Coronary artery (tissue), 2 donors: ENCODE results near the gene DTHD1.
A peak's percentile ranks its signal among the peaks of the same experiment; 100 is the strongest.

Experiments used
- DNase-seq: peaks from one replicate; pipeline ENCODE4 v3.0.0-alpha.2; 2017; ENCODE audit warnings: low spot score
- H3K27ac ChIP-seq, 2 donors: fragments of 200-600 bp; sonication (generic); one replicate each; pipeline ENCODE4 v1.5.1; 2016 to 2019
- H3K4me3 ChIP-seq: fragments of 200-600 bp; sonication (generic); 2 replicates; pipeline ENCODE4 v1.5.1; 2016; ENCODE audit warnings: mild to moderate bottlenecking, moderate library complexity
- TF ChIP-seq, protein P1 (sequence below): fragments of 200-600 bp; sonication (generic); IDR thresholded peaks from one replicate; pipeline ENCODE4 v1.5.1; 2019; ENCODE audit warnings: antibody characterized with exemption

The DTHD1 gene

DNA sequence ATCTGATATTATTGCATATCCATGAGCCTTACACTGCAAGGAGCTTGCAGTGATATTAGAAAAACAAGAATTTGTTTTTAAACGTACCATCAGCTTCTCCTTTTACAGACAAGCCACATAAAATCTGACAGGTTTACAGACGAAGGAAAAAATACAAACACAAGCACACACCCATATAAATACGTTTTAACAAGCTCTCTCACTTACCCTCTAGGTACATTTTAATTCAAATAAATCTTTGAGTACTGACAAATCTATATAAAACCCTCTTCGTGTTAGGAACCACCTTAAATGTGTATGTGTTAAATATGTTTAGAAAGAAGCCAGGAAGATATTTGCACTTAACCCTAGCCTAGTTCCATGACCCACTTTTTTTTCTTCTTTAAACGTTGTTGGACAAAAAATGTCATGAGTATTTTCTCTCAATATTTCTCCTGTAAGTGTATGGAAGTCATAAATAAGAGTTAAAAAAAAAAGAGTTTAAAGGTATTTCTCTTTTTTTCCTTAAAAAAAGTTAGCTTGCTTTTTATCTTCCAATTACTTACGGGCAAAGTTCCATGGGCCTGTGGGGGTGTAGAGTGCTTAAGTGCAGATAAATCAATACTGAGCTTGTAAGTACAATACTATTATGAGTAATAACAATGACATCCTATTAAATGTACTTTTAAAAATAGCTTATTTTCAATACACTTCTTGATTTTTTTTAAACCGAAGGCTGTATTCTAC, 38.6 kb upstream of the DTHD1 start:
- H3K27ac ChIP-seq, result no peak overlapping the region
- H3K4me3 ChIP-seq, result peak overlapping the region; percentile 78
- TF ChIP-seq, protein P1, sequence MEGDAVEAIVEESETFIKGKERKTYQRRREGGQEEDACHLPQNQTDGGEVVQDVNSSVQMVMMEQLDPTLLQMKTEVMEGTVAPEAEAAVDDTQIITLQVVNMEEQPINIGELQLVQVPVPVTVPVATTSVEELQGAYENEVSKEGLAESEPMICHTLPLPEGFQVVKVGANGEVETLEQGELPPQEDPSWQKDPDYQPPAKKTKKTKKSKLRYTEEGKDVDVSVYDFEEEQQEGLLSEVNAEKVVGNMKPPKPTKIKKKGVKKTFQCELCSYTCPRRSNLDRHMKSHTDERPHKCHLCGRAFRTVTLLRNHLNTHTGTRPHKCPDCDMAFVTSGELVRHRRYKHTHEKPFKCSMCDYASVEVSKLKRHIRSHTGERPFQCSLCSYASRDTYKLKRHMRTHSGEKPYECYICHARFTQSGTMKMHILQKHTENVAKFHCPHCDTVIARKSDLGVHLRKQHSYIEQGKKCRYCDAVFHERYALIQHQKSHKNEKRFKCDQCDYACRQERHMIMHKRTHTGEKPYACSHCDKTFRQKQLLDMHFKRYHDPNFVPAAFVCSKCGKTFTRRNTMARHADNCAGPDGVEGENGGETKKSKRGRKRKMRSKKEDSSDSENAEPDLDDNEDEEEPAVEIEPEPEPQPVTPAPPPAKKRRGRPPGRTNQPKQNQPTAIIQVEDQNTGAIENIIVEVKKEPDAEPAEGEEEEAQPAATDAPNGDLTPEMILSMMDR, result no peak
- DNase-seq, result no peak

DNA sequence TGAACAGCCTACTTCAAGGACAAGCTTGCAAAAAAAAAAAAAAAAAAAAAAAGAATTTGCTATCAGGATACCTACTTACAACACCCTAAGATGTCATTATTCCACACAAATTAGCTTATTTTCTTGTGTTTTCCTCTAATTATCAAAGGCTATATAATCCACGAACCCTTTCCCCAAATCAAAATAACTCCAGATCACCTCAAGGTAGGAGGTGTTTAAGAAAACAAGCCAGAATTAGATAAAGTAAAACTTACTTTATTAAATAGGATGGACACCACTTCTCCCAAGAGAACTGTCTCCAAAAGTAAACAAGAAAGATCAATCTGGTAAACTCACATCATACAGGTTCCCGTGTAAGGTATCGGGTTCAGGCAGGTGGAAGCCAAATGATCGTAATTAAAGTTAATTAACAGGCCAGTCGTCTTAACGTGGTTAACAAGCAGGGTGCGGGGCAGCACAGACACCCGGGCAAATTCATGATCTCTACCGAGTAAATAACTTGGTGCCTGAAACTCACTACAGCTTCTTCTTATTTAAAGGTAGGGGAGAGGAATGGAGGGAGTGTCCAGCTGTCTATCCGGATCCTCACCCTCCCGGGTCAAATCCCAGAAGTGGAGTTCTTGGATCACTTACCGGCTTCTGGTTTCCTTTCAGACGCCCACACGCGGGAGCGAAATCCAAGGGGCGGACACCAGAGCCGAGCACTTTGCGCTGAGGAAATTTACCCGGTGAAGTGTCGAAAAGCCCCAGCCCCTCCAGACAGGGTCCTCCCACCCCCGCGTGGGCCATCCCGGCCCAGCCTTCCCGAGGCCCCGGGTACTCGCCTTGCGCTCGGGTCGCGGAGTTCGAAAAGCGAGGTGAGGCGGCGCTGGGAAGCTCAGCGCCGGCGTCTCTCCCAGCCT, 37.8 kb upstream of the DTHD1 start:
- Histone ChIP-seq H3K27ac (peak overlapping the region; percentile 60 to 83), H3K4me3 (peak overlapping the region; percentile 78)
- TF ChIP-seq, protein P1, result no peak
- no peak for DNase-seq

DNA sequence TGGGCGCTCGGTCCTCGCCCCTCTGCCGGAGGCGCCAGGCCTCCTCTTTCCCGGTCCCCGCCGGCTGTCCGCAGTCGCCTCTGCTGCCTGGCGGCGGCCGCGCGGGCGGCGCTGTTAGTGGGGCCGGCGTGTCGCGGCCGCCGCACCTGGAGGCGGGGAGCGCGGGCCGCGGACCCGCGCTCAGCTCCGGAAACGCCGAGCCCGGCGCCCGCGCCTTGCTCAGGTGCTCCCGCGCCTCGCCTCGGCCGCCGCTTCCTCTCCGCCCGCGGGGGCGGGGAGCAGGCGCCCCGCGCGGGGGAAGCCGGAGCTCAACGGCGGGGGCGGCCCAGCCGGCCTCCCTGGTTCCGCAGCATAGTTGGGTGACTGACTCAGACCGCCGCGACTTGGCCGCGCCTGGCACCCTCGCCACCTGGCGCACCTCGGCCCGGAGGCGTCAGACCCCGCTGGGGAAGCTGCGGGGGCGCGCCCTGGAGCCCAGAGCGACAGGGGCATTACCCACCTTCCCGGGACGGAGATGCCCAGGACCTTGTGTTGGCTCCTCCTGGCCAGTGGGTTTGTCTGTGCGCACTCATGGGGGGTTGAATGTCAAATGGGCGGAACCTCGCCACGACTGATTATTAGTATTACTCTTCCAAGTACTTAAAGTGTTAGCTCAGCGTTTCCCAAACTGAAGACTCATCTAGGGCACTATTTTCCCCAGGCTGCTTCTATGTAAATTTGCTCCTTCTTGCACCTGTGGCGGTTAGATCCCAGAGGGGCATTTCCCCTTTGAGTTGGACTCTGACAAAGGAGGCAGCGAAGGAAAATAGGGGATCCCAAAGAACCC, 36.9 kb upstream of the DTHD1 start, which contains the start of gene ARAP2:
ARAP2 (minus strand) TSS at position 258 of the 826 bp plus-strand sequence. CDS start 15,028 bp downstream, outside the sequence.
- no peak for DNase-seq
- H3K4me3 ChIP-seq, result peak within 1 kb of the TSS; percentile 78
- TF ChIP-seq, protein P1, result no peak
- H3K27ac ChIP-seq, result peak within 1 kb of the TSS; percentile 60 to 83

DNA sequence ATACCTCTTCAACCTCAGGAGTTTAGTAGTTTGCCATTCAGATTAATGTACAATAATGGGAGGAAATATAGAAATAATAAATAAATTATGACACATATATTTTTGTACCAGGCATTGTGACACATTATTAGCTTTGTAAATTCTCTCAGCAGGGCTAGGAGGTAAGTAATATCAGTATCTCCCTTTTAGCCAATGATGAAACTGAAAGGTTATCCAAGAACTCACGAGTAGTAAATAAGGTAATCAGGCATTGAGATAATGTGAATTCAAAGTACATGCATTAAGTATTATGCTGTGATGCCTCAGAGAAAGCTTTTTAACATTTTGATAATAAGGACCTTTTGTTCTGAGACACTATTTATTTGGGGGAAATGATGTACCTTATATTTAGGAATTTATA, 31.8 kb upstream of the DTHD1 start:
- Histone ChIP-seq H3K4me3 (no peak overlapping the region), H3K27ac (no peak overlapping the region)
- TF ChIP-seq, protein P1, result no peak
- DNase-seq, result no peak

DNA sequence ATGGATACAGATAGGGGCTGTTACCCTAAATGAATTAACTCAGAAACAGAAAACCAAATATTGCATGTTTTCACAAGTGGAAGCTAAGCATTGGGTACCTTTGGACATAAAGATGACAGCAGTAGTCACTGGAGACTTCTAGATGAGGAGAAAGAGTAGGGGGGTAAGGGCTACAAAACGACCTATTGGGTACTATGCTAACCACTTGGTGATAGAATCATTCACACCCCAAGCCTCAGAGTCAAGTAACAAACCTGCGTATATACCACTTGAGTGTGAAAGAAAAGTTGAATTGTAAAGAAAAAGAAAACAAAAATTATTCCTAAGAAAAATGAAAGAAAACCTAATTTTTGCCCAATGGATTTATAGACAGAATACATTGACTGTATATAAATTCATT, 29.4 kb upstream of the DTHD1 start:
- TF ChIP-seq, protein P1, result no peak
- H3K4me3 ChIP-seq, result no peak overlapping the region
- no peak for DNase-seq
- no peak overlapping the region for H3K27ac ChIP-seq

DNA sequence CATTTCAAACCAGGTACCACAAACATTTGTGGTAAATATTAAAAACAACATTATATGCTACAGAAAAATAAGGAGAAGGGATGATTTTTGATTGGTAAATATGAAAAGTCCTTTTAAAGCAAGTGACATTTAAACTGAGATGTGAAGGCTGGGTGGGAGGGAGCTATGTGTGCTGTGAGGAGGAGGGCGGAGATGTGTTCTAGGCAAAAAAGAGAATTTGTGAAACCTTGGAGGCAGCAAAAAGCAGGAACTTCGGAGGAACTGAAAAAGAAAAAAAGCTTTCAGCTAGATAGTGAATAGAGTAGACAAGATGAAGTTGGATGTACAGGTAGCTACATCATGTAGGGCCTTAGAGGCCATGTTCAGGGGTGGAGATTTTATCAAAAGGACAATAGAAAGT, 27.0 kb upstream of the DTHD1 start:
- no peak for DNase-seq
- H3K4me3 ChIP-seq, result no peak overlapping the region
- no peak overlapping the region for H3K27ac ChIP-seq
- TF ChIP-seq, protein P1, result no peak
